Activated CD8-positive, alpha-beta memory T cell treated with anti-CD3 and anti-CD28 coated beads, Interleukin-2, amount 10 ng/mL, durations not matched to agents 7 days and 5 days (primary cell): ENCODE results near the gene C16orf92. TPM values are rescaled to one million over a fixed set of nuclear protein-coding genes. Genes with fewer than 3 reads are reported as not detected.

Source experiments
- ATAC-seq: fragments of 150-1000 bp; cut with Tn5 transposase; one replicate; pipeline ENCODE4 v1.10.0; 2021; ENCODE audit warnings: moderate library complexity
- CTCF ChIA-PET: fragments of 350-600 bp; sonication (Branson Sonifier 250); formaldehyde crosslinking; loops from one replicate; lab custom pipeline; 2021; ENCODE audit warnings: antibody characterized with exemption; lab: Charles Lee
- DNase-seq: peaks from one replicate; pipeline ENCODE4 v3.0.0-alpha.2; 2020
- H3K27ac Mint-ChIP-seq: one replicate; pipeline ENCODE4 v1.8.0; 2021; ENCODE audit warnings: mild to moderate bottlenecking, mixed read lengths
- H3K27me3 Mint-ChIP-seq: one replicate; pipeline ENCODE4 v1.8.0; 2021; ENCODE audit warnings: mixed read lengths
- H3K36me3 Mint-ChIP-seq: one replicate; pipeline ENCODE4 v1.8.0; 2021; ENCODE audit warnings: mild to moderate bottlenecking, mixed read lengths
- H3K4me1 Mint-ChIP-seq: one replicate; pipeline ENCODE4 v1.8.0; 2021; ENCODE audit warnings: mixed read lengths
- H3K4me3 Mint-ChIP-seq: one replicate; pipeline ENCODE4 v1.8.0; 2021; ENCODE audit warnings: mild to moderate bottlenecking, moderate library complexity, mixed read lengths
- H3K9me3 Mint-ChIP-seq: one replicate; pipeline ENCODE4 v1.8.0; 2022; ENCODE audit warnings: low read depth, mixed read lengths
- total RNA-seq, 2 experiments: library from RNA; stranded (reverse); gene quantifications; one replicate each; pipeline ENCODE4 v1.2.3, GENCODE V29; 2021

C16orf92 gene
- total RNA-seq, result not detected

GRCh38 chr16:30022887-30023286, at the start of gene C16orf92:
Gene C16orf92 (plus strand): TSS chr16:30023198. CDS start chr16:30023341, 143 bp downstream.
- Mint-ChIP-seq H3K4me3 (no peak within 1 kb of the TSS), H3K27me3 (peaks cover 32% of the 10 kb centered on the region), H3K36me3 (no peaks in the 10 kb centered on the region), H3K27ac (no peak within 1 kb of the TSS), H3K4me1 (peaks cover 7% of the 10 kb centered on the region), H3K9me3 (no peaks in the 10 kb centered on the region)
- ATAC-seq, result no peak
- CTCF ChIA-PET, result interaction anchor here (1.1 to 1.5 kb wide), 5 partner anchors 9 to 331 kb away, joined by 3 to 7 read pairs (median 4); no protein-coding TSS in a partner anchor
- DNase-seq, result no peak

GRCh38 chr16:29973384-29974246, 49.4 kb upstream of the C16orf92 start, which contains the start of gene TAOK2:
Gene TAOK2 (plus strand): TSS chr16:29973868. CDS start chr16:29977773, 3,905 bp downstream.
- Mint-ChIP-seq H3K4me3 (peak within 1 kb of the TSS; percentile 81), H3K9me3 (no peaks in the 10 kb centered on the region), H3K36me3 (peaks cover 30% of the 10 kb centered on the region), H3K27me3 (no peaks in the 10 kb centered on the region), H3K4me1 (peaks cover 30% of the 10 kb centered on the region), H3K27ac (peak within 1 kb of the TSS; percentile 95)
- DNase-seq, result peak; percentile 99
- CTCF ChIA-PET, result interaction anchor here (0.7 to 5.7 kb wide), 16 partner anchors 12 to 273 kb away, joined by 3 to 31 read pairs (median 4); partner anchors contain the start of genes HIRIP3, INO80E, KCTD13 and SEZ6L2
- peak; percentile 99 for ATAC-seq

GRCh38 chr16:29974291-29975133, 48.5 kb upstream of the C16orf92 start:
- Mint-ChIP-seq H3K9me3 (no peaks in the 10 kb centered on the region), H3K4me3 (peak overlapping the region; percentile 81), H3K27ac (peak overlapping the region; percentile 95), H3K36me3 (peaks cover 32% of the 10 kb centered on the region), H3K27me3 (no peaks in the 10 kb centered on the region), H3K4me1 (peaks cover 30% of the 10 kb centered on the region)
- no peak for ATAC-seq
- CTCF ChIA-PET, result interaction anchor here (0.9 to 5.7 kb wide), 11 partner anchors 11 to 283 kb away, joined by 3 to 31 read pairs (median 4); partner anchors contain the start of genes HIRIP3, INO80E and TMEM219
- DNase-seq, result peak; percentile 64

GRCh38 chr16:29975134-29975538, 47.9 kb upstream of the C16orf92 start:
- DNase-seq (no peak), ATAC-seq (no peak)
- no peaks in the 10 kb centered on the region for H3K9me3 Mint-ChIP-seq
- peak overlapping the region; percentile 95 for H3K27ac Mint-ChIP-seq
- H3K27me3 Mint-ChIP-seq, result no peaks in the 10 kb centered on the region
- peaks cover 30% of the 10 kb centered on the region for H3K4me1 Mint-ChIP-seq
- CTCF ChIA-PET, result interaction anchor here (0.7 to 5.7 kb wide), 9 partner anchors 13 to 284 kb away, joined by 3 to 31 read pairs (median 3); partner anchors contain the start of genes HIRIP3, INO80E and TMEM219
- H3K4me3 Mint-ChIP-seq, result peak overlapping the region; percentile 81
- peaks cover 33% of the 10 kb centered on the region for H3K36me3 Mint-ChIP-seq

- ATAC-seq (no peak), DNase-seq (no peak)
- peaks cover 30% of the 10 kb centered on the region for H3K4me1 Mint-ChIP-seq
- H3K36me3 Mint-ChIP-seq, result peaks cover 31% of the 10 kb centered on the region
- CTCF ChIA-PET, result interaction anchor here (0.7 to 5.7 kb wide), 11 partner anchors 11 to 285 kb away, joined by 3 to 31 read pairs (median 4); partner anchors contain the start of genes HIRIP3, INO80E and TMEM219
- peak overlapping the region; percentile 56 for H3K27ac Mint-ChIP-seq
- H3K9me3 Mint-ChIP-seq, result no peaks in the 10 kb centered on the region
- no peaks in the 10 kb centered on the region for H3K27me3 Mint-ChIP-seq
- H3K4me3 Mint-ChIP-seq, result peak overlapping the region; percentile 81
Measured at GRCh38 chr16:29975811-29976511, 47.0 kb upstream of the C16orf92 start.

- H3K9me3 Mint-ChIP-seq, result no peaks in the 10 kb centered on the region
- peak overlapping the region; percentile 62 for H3K27ac Mint-ChIP-seq
- peaks cover 27% of the 10 kb centered on the region for H3K36me3 Mint-ChIP-seq
- CTCF ChIA-PET, result interaction anchor here (0.6 to 1.3 kb wide), 3 partner anchors 10 to 129 kb away, joined by 3 to 5 read pairs (median 3); partner anchors contain the start of gene INO80E
- peaks cover 30% of the 10 kb centered on the region for H3K4me1 Mint-ChIP-seq
- DNase-seq, result no peak
- ATAC-seq, result no peak
- no peaks in the 10 kb centered on the region for H3K27me3 Mint-ChIP-seq
- H3K4me3 Mint-ChIP-seq, result no peak overlapping the region
Measured at GRCh38 chr16:29977063-29977825, 45.8 kb upstream of the C16orf92 start.

- Mint-ChIP-seq H3K9me3 (no peaks in the 10 kb centered on the region), H3K36me3 (peaks cover 28% of the 10 kb centered on the region)
- CTCF ChIA-PET, result interaction anchor here (0.6 to 1.3 kb wide), 3 partner anchors 9 to 130 kb away, joined by 3 to 5 read pairs (median 3); no protein-coding TSS in a partner anchor
Measured at GRCh38 chr16:29978081-29978480, 44.9 kb upstream of the C16orf92 start.

GRCh38 chr16:29978564-29979270, 44.3 kb upstream of the C16orf92 start:
- Mint-ChIP-seq H3K4me1 (peaks cover 22% of the 10 kb centered on the region), H3K4me3 (no peak overlapping the region), H3K9me3 (no peaks in the 10 kb centered on the region), H3K36me3 (peaks cover 29% of the 10 kb centered on the region), H3K27me3 (no peaks in the 10 kb centered on the region), H3K27ac (no peak overlapping the region)
- ATAC-seq (no peak), DNase-seq (no peak)
- CTCF ChIA-PET, result interaction anchor here (0.6 to 1.2 kb wide), 2 partner anchors 8 to 54 kb away, joined by 3 read pairs; no protein-coding TSS in a partner anchor

More at GRCh38 chr16:29978081-29978480, 44.9 kb upstream of the C16orf92 start:
- H3K27ac Mint-ChIP-seq, result no peak overlapping the region
- no peak for ATAC-seq
- peaks cover 26% of the 10 kb centered on the region for H3K4me1 Mint-ChIP-seq
- H3K4me3 Mint-ChIP-seq, result no peak overlapping the region
- no peak for DNase-seq
- no peaks in the 10 kb centered on the region for H3K27me3 Mint-ChIP-seq

GRCh38 chr16:29982560-29983419, 40.2 kb upstream of the C16orf92 start:
- Mint-ChIP-seq H3K9me3 (no peaks in the 10 kb centered on the region), H3K27me3 (no peaks in the 10 kb centered on the region), H3K36me3 (peaks cover 47% of the 10 kb centered on the region), H3K4me1 (no peaks in the 10 kb centered on the region), H3K27ac (no peak overlapping the region), H3K4me3 (no peak overlapping the region)
- no peak for ATAC-seq
- no peak for DNase-seq
- CTCF ChIA-PET, result no interaction called here

GRCh38 chr16:29983420-29984136, 39.4 kb upstream of the C16orf92 start:
- DNase-seq, result no peak
- CTCF ChIA-PET, result no interaction called here
- Mint-ChIP-seq H3K9me3 (no peaks in the 10 kb centered on the region), H3K4me3 (no peak overlapping the region), H3K36me3 (peaks cover 47% of the 10 kb centered on the region), H3K4me1 (no peaks in the 10 kb centered on the region), H3K27ac (no peak overlapping the region), H3K27me3 (no peaks in the 10 kb centered on the region)
- ATAC-seq, result no peak
